Kidney tubule cell (primary cell): Measurements from ENCODE around the gene FETUB.

Experiments used
- DNase-seq: peaks from one replicate; pipeline ENCODE4 v3.0.0-alpha.2; 2018; ENCODE audit warnings: low spot score

The FETUB gene

DNA sequence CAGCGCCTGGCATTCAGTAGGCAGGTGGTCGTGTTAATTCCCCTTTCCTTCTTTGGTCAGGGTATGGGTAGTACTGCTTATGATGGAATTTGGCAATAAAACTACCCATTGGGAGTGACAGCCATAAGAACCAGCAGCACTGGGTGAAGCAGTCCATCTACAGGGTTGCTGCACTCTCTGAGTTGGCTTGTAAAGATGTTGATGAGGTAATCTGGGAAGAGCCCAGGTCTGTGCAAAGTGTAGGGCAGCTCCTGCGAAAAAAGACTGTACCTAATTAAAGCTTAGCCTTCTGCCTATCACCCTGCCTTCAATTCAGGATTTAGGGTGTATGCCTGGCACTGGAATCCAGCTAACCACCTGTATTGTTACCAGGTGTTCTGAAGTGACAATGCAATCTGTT lies 4.7 kb upstream of the FETUB start:
- DNase-seq: no peak

GRCh38 chr3:186636536-186636935 lies 3.7 kb upstream of the FETUB start:
- DNase-seq: no peak

DNA sequence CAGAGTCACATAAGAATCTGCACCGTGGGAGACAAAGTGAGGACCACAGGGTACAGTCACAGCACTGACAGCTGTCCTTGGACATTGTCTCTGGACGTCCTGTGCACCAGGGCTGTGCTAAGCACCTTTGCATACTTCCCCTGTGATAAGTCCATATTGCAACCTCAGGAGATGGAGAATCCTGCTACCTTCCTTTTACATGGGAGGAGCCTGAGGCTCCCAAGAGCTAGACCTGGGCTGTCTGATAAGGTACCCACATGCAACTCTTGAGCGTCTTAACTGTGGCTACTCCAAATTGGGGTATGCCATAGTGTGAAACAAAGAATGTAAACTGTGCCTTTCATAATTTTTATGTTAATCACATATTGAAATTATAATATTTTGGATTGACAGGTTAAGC lies 2.5 kb upstream of the FETUB start:
- no peak for DNase-seq

DNA sequence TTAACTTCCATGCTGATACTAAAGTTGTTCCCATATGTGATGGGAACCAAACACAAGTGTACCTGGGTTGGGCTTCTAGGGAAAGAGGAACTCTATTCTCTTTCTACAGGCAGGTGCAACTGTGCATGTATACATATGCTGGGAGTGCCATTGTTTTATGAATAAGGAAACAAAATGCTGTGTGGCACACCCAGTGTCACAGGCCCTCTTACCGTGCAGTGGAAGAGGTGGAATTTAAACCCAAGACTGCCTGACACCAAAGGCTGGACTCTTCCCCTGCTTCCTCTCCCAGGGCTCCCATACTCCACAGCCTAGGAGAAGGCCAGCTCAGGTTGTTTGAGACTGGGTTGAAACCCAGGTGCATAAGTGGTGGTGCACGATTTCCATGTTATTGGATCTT lies 1.9 kb upstream of the FETUB start:
- DNase-seq: no peak

DNA sequence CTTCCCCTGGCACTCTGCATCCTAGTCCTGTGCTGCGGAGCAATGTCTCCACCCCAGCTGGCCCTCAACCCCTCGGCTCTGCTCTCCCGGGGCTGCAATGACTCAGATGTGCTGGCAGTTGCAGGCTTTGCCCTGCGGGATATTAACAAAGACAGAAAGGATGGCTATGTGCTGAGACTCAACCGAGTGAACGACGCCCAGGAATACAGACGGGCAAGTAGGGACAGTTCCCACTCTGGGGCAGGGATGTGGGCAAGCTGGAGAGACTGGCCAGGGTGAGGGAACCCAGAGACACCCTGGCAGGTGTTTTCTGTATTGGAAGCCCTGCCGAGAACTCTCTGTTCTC lies 247 bp downstream of the FETUB start:
- DNase-seq: no peak

DNA sequence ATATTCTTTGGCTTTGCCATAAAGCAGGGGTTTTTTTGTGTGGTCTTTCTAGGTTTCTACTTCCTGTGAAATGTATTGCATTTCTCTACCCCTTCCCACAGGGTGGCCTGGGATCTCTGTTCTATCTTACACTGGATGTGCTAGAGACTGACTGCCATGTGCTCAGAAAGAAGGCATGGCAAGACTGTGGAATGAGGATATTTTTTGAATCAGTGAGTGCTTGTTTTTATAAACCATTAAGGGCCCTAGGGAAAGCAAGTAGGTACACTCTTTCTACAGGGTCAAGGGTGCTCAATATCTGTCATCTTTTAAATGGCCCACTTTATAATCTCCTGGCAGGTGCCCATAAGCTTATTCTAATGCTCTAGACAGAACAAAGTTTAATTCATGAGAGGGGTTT lies 730 bp downstream of the FETUB start:
- no peak for DNase-seq

DNA sequence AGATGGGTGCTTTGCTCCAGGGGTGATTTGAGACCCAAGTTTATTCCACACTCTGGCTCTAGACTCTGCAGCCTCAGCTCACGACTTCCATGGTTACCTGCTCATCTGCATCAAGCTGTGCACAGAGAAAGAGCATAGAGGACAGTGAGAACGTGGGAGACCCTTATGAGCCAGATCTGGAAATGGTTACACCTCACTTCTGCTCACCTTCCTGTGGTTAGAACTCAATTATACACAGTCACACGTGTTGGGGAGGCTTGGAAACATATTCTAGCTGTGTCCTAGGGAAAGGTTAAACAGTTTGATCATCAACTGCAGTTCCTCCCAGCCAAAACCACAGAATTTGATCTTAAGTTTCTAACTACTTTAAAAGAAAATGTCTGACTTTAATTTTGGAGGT lies 1.8 kb downstream of the FETUB start:
- DNase-seq: peak; percentile 31

GRCh38 chr3:186643493-186643892 lies 3.3 kb downstream of the FETUB start:
- peak; percentile 54 for DNase-seq

DNA sequence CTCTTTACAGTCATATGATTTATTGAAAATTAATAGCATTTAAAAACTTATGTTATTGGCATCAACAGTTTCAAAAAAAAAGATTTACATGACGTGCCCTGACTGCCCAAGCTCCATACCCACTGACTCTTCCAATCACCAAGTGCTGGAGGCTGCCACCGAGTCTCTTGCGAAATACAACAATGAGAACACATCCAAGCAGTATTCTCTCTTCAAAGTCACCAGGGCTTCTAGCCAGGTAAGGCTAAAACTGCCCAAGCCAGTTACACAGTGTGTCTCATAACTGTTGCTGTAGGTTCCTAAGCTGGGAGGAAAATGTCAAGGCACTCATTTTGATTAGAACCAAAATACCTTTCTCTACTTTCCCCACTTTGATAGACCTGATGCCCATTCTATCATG lies 4.5 kb downstream of the FETUB start:
- DNase-seq: no peak

GRCh38 chr3:186646106-186646505 lies 5.9 kb downstream of the FETUB start:
- no peak for DNase-seq

- DNase-seq: no peak
Observed at GRCh38 chr3:186646841-186647240, 6.6 kb downstream of the FETUB start.

GRCh38 chr3:186648851-186649250 lies 8.7 kb downstream of the FETUB start:
- no peak for DNase-seq

DNA sequence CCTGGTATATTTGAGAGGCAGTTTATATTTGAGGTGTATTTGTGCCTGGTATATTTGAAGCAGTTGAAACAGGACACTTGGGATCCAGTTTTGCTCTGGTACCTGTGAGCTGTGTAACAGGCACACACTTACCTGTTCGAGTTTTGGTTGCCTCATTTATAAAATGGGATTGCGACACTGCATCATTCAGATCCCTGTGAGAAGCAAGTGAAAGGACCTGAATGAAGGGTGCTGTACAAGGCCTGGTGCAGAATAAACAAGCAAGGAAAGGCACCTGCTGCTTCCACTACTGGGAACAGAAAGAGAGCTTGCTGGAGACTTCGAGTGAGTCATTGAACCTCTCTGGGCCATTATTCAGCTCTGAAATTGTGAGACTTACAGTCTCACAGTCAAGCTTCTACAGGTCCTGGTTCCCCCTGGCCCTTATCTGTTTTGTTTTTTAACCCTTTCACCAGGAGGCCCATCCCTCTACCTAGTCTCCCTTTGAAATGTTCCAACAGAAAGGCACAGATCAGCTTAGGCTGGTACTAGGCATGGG lies 11.5 kb downstream of the FETUB start:
- no peak for DNase-seq

DNA sequence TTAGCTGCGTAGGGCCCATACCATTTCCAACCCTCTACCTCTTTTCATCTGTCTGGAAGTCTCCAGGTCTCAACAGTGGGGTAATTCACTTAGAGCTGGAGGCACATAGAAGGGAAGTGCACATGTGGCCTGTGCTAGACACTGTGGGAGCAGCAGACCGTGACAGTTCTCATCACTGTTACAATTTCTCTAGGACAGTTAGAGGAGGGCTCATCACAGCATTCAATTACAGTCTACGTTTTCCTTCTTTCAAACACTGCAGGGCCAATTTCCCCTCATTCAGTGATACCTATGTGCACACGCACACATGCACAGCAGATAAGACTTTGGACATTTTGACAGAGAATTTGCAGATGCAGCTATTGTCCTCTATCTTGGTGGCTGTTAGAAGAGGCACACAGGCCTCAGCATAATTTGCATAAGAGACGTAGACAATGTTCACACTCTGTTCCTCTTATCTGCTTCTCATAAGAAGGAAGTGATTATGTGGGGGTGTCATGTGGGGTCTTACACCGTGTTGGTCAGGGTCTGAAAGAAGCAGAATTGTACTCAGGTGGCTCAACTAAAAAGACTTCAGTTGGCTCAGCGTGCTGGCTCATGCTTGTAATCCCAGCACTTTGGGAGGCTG lies 13.0 kb downstream of the FETUB start:
- DNase-seq: no peak

DNA sequence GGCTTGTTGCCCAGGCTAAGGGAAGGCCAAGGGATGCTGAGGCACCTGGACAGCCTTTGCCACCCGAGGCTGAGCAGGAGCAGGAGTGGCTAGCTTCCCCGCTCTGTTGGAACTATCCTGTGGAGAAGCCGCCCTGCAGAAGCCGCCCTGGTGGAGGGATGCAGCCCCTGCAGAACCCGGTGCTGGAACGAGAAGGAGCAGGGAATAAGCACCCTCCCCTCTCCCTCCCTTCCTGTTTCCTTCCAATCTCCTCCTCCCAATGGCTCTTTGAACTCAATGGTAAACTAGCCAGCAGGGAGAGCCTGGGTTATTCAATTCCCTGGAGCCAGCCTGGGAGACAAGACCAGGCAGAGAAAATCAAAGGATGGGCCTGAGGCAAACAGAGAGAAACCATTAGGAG lies 13.8 kb downstream of the FETUB start:
- no peak for DNase-seq

- DNase-seq: no peak
Observed at GRCh38 chr3:186663361-186664118, 23.3 kb downstream of the FETUB start.

GRCh38 chr3:186664119-186664495 lies 23.9 kb downstream of the FETUB start:
- no peak for DNase-seq

- DNase-seq: no peak
Observed at GRCh38 chr3:186664506-186664905, 24.3 kb downstream of the FETUB start.

DNA sequence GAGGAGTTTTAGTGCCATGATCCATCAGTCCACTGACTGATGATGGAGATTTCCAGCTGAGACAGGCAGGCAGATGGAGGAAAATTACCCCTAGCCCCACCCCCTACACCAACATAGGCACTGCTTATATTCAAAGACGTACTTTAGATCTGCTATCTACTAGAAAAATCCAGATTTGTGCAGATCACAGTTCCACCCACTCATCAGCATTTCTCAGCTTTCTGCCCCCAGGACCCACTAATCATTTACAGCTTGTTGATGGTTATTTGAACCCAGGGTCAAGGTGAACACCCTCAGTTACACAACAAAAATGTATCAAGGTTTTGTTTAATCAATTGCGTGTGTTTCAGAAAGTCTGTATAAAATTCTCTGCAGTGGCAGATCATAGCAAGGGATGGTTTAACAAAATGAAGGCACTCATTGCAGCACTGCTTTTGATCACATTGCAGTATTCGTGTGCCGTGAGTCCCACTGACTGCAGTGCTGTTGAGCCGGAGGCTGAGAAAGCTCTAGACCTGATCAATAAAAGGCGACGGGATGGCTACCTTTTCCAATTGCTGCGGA lies 25.5 kb downstream of the FETUB start, which contains the start of gene HRG:
Gene HRG, plus strand, starts transcription at position 390 of the 564 bp plus-strand sequence. Its CDS starts 18 bp downstream, at position 408.
- DNase-seq: no peak

DNA sequence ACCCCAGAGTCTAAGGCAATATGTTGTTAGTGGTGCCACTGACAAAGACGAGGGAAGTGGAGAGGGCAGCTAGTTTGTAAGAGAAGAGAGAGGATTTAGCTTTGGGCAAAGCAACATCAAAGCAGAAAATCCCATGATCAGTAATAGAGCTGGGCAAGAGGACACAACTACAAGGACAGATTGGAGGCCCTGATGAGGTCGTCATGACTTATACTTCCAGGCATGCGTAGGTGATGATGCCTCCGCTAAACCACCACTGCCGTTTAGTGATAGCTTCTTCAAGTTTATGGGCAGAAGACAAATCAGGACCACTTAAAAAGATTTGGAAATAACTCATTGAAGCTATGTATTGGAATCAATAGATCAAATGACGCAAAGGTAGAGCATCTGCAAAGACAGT lies 28.2 kb downstream of the FETUB start:
- peak; percentile 33 for DNase-seq

GRCh38 chr3:186669378-186670084 lies 29.3 kb downstream of the FETUB start:
- peak; percentile 75 for DNase-seq

DNA sequence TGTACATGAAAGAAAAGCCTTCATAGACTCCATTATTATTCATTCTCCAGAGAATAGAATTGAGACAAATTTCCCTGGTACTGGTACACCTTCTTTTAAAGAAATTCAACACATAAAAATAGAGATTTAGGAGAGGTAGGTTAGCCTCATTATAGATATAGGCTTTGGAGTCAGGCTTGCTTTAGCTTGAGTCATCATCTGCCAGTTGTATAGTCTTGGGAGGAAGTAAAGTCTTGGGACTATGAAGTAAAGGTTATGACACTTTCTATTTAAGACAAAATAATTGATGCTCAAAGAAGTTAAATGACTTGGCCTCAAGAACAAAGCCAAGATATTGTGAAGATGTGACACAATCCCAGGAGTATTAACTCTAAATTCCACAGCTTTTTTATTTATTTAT lies 30.0 kb downstream of the FETUB start:
- DNase-seq: no peak

- DNase-seq: no peak
Observed at GRCh38 chr3:186671051-186671450, 30.9 kb downstream of the FETUB start.
